OCI-LY1 (cell line): ENCODE measurements around the gene SMOC2.

ENCODE experiments used
- CTCF ChIP-seq: fragments of 200-600 bp; sonication (generic), shearing (Covaris generic); IDR thresholded peaks from 2 replicates; pipeline ENCODE4 v1.5.1; 2017; ENCODE audit warnings: mild to moderate bottlenecking, antibody characterized with exemption, low read length, moderate library complexity, mixed read lengths
- EZH2 ChIP-seq: fragments of 200-600 bp; sonication (generic), shearing (Covaris generic); IDR thresholded peaks from 2 replicates; pipeline ENCODE4 v1.8.0; 2017; ENCODE audit warnings: borderline replicate concordance, mixed run types, mild to moderate bottlenecking, antibody characterized with exemption, low read length, moderate library complexity, mixed read lengths

- no peak for TF ChIP-seq CTCF
- no peak for TF ChIP-seq EZH2
Observed at GRCh38 chr6:168640768-168641167, 199.8 kb downstream of the SMOC2 start.
